ENCODE measurements around the gene PANX2. TPM values are rescaled to one million over a fixed set of nuclear protein-coding genes. Genes with fewer than 3 reads are reported as not detected.
A peak's percentile ranks its signal among the peaks of the same experiment; 100 is the strongest.

Gene PANX2
- total and polyA plus RNA-seq, 4 donors, result 0.39 to 14.8 (median 1.5) TPM

DNA sequence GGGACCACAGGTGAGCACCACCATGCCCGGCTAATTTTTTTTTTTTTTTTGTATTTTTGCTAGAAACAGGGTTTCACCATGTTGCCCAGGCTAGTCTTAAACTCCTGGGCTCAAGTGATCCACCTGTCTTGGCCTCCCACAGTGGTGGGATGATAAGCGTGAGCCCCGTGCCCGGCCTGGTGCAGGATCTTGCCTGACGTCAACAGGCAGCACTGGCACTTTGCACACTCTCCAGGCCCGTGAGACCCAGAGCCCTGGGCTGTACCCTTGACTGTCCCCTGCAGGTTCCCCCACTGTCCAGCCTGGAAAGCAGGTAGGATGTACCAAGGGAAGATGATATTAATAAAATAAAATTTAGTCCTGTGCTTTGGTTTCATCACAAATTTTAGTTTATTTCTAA lies 29.1 kb upstream of the PANX2 start:
- no peak overlapping the region for H3K27ac ChIP-seq (ENCODE audit: low read depth in 1 of 2, low read length in 2 of 2)
- no peaks in the 10 kb centered on the region for H3K9me3 ChIP-seq (ENCODE audit: control insufficient read depth in 4 of 4, low read length in 3 of 4)
- no peak overlapping the region for H3K4me3 ChIP-seq (ENCODE audit: low read depth in 1 of 3, low read length in 3 of 3)
- peaks cover 6 to 36% (median 34%) of the 10 kb centered on the region in 4 donors for H3K4me1 ChIP-seq (ENCODE audit: control insufficient read depth in 4 of 4, insufficient read depth in 4 of 4, low read length in 3 of 4)
- no peaks in the 10 kb centered on the region for H3K36me3 ChIP-seq (ENCODE audit: control insufficient read depth in 4 of 4, insufficient read depth in 3 of 4, low read depth in 1 of 4, low read length in 3 of 4)
- peak overlapping the region in 1 of 2 donors; percentile 21 for H3K9ac ChIP-seq (ENCODE audit: low read depth in 1 of 2, low read length in 2 of 2)
- 49% methylated on average over 6 of the region's 6 CpGs for WGBS
- no peak for TF ChIP-seq EGR1 (IDR thresholded peaks at IDR 0.05; ENCODE audit: low read depth in 2 of 2)
- TF ChIP-seq HNF4G (IDR thresholded peaks at IDR 0.05), result no peak
- no peak for TF ChIP-seq FOXA2 (IDR thresholded peaks at IDR 0.05)
- TF ChIP-seq, protein P1, sequence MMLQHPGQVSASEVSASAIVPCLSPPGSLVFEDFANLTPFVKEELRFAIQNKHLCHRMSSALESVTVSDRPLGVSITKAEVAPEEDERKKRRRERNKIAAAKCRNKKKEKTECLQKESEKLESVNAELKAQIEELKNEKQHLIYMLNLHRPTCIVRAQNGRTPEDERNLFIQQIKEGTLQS (IDR thresholded peaks at IDR 0.05), result no peak
- TF ChIP-seq, protein P2, sequence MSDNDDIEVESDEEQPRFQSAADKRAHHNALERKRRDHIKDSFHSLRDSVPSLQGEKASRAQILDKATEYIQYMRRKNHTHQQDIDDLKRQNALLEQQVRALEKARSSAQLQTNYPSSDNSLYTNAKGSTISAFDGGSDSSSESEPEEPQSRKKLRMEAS (IDR thresholded peaks at IDR 0.05), result no peak
- no peak for DNase-seq (ENCODE audit: low spot score)
- H3K27me3 ChIP-seq (ENCODE audit: control insufficient read depth in 4 of 4, insufficient read depth in 4 of 4, low read length in 3 of 4), result no peaks in the 10 kb centered on the region

DNA sequence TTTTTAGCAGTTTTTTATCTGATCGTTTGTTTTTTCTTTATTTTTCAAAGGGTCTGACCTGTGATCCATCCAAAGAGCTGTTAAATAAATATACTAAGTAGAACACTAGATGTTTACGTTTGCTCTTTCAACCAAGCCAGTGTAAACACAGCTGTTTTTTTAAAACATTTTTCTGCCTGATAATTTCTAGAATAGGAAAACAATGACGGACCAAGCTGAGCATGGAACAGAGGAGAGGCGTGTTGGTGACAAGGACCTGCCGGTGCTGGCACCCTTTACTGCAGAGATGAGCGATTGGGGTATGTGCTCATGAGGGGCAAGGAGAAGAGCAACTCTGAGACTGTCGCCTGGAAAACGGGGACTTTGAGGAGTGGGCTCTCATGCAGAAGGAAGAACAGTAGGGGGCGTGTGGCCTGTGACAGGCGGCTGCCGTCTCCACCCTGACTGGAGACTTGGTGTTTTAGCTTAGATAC lies 28.6 kb upstream of the PANX2 start:
- no peak for DNase-seq (ENCODE audit: low spot score)
- peaks cover 7 to 41% (median 38%) of the 10 kb centered on the region in 4 donors for H3K4me1 ChIP-seq (ENCODE audit: control insufficient read depth in 4 of 4, insufficient read depth in 4 of 4, low read length in 3 of 4)
- H3K36me3 ChIP-seq (ENCODE audit: control insufficient read depth in 4 of 4, insufficient read depth in 3 of 4, low read depth in 1 of 4, low read length in 3 of 4), result no peaks in the 10 kb centered on the region
- H3K4me3 ChIP-seq (ENCODE audit: low read depth in 1 of 3, low read length in 3 of 3), result no peak overlapping the region
- WGBS, result 19% methylated on average over 11 of the region's 11 CpGs
- no peak overlapping the region for H3K27ac ChIP-seq (ENCODE audit: low read depth in 1 of 2, low read length in 2 of 2)
- H3K27me3 ChIP-seq (ENCODE audit: control insufficient read depth in 4 of 4, insufficient read depth in 4 of 4, low read length in 3 of 4), result no peaks in the 10 kb centered on the region
- peak; percentile 71 for TF ChIP-seq FOXA2 (IDR thresholded peaks at IDR 0.05)
- no peak for TF ChIP-seq YY1 (IDR thresholded peaks at IDR 0.05)
- TF ChIP-seq, protein P2 (IDR thresholded peaks at IDR 0.05), result no peak
- TF ChIP-seq, protein P3, sequence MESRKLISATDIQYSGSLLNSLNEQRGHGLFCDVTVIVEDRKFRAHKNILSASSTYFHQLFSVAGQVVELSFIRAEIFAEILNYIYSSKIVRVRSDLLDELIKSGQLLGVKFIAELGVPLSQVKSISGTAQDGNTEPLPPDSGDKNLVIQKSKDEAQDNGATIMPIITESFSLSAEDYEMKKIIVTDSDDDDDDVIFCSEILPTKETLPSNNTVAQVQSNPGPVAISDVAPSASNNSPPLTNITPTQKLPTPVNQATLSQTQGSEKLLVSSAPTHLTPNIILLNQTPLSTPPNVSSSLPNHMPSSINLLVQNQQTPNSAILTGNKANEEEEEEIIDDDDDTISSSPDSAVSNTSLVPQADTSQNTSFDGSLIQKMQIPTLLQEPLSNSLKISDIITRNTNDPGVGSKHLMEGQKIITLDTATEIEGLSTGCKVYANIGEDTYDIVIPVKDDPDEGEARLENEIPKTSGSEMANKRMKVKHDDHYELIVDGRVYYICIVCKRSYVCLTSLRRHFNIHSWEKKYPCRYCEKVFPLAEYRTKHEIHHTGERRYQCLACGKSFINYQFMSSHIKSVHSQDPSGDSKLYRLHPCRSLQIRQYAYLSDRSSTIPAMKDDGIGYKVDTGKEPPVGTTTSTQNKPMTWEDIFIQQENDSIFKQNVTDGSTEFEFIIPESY (IDR thresholded peaks at IDR 0.05), result no peak
- TF ChIP-seq RXRA (IDR thresholded peaks at IDR 0.05), result peak in 1 of 2 donors; percentile 17
- TF ChIP-seq HNF4A (conservative IDR thresholded peaks at IDR 0.05), result peak in 1 of 2 donors; percentile 46
- TF ChIP-seq, protein P4, sequence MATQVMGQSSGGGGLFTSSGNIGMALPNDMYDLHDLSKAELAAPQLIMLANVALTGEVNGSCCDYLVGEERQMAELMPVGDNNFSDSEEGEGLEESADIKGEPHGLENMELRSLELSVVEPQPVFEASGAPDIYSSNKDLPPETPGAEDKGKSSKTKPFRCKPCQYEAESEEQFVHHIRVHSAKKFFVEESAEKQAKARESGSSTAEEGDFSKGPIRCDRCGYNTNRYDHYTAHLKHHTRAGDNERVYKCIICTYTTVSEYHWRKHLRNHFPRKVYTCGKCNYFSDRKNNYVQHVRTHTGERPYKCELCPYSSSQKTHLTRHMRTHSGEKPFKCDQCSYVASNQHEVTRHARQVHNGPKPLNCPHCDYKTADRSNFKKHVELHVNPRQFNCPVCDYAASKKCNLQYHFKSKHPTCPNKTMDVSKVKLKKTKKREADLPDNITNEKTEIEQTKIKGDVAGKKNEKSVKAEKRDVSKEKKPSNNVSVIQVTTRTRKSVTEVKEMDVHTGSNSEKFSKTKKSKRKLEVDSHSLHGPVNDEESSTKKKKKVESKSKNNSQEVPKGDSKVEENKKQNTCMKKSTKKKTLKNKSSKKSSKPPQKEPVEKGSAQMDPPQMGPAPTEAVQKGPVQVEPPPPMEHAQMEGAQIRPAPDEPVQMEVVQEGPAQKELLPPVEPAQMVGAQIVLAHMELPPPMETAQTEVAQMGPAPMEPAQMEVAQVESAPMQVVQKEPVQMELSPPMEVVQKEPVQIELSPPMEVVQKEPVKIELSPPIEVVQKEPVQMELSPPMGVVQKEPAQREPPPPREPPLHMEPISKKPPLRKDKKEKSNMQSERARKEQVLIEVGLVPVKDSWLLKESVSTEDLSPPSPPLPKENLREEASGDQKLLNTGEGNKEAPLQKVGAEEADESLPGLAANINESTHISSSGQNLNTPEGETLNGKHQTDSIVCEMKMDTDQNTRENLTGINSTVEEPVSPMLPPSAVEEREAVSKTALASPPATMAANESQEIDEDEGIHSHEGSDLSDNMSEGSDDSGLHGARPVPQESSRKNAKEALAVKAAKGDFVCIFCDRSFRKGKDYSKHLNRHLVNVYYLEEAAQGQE (IDR thresholded peaks at IDR 0.05), result no peak
- TF ChIP-seq HNF4G (IDR thresholded peaks at IDR 0.05), result no peak
- TF ChIP-seq FOXA1 (IDR thresholded peaks at IDR 0.05), result no peak
- TF ChIP-seq SP1 (IDR thresholded peaks at IDR 0.05), result no peak
- TF ChIP-seq JUND (IDR thresholded peaks at IDR 0.05), result no peak
- TF ChIP-seq NR2F2 (IDR thresholded peaks at IDR 0.05), result no peak
- no peak for TF ChIP-seq RAD21 (IDR thresholded peaks at IDR 0.05)
- TF ChIP-seq TAF1 (conservative IDR thresholded peaks at IDR 0.05), result no peak
- peak overlapping the region; percentile 1 to 21 for H3K9ac ChIP-seq (ENCODE audit: low read depth in 1 of 2, low read length in 2 of 2)
- no peaks in the 10 kb centered on the region for H3K9me3 ChIP-seq (ENCODE audit: control insufficient read depth in 4 of 4, low read length in 3 of 4)
